GM20000 (cell line): Measurements from ENCODE around the gene FADD.
"Not testable (repeated sequence)": the region's sequence is repeated elsewhere in the genome, so short reads cannot be mapped to it uniquely, and the experiment has no call there.

Experiments used
- DNase-seq: peaks from one replicate; pipeline ENCODE4 v3.0.0; 2012; ENCODE audit warnings: low spot score
- TF ChIP-seq, protein P1 (sequence below): IDR thresholded peaks from 2 replicates; pipeline ENCODE4 v1.5.1; 2012; ENCODE audit warnings: mild to moderate bottlenecking, control low read depth; ENCODE audit errors: extremely low read depth, missing control alignments

The FADD gene

DNA sequence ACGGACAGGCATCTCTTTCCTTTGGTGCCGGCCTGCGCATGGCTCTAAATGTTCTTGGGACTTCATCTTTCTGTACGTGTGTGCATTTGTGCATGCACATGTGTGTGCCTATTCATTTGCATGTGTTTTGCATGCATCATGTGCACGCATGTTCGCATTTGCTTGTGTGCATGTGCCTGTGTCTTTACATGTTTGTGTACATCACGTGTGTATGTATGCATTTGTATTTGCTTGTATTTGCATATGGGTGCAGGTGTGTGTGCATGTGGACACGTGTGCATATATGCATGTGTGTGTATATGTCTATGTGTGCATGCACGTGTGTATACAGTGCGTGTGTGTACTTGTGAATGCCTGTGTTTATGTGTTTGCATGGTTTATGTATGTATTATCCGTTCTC, 13.5 kb upstream of the FADD start:
- TF ChIP-seq, protein P1, sequence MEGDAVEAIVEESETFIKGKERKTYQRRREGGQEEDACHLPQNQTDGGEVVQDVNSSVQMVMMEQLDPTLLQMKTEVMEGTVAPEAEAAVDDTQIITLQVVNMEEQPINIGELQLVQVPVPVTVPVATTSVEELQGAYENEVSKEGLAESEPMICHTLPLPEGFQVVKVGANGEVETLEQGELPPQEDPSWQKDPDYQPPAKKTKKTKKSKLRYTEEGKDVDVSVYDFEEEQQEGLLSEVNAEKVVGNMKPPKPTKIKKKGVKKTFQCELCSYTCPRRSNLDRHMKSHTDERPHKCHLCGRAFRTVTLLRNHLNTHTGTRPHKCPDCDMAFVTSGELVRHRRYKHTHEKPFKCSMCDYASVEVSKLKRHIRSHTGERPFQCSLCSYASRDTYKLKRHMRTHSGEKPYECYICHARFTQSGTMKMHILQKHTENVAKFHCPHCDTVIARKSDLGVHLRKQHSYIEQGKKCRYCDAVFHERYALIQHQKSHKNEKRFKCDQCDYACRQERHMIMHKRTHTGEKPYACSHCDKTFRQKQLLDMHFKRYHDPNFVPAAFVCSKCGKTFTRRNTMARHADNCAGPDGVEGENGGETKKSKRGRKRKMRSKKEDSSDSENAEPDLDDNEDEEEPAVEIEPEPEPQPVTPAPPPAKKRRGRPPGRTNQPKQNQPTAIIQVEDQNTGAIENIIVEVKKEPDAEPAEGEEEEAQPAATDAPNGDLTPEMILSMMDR, result no peak
- no peak for DNase-seq

DNA sequence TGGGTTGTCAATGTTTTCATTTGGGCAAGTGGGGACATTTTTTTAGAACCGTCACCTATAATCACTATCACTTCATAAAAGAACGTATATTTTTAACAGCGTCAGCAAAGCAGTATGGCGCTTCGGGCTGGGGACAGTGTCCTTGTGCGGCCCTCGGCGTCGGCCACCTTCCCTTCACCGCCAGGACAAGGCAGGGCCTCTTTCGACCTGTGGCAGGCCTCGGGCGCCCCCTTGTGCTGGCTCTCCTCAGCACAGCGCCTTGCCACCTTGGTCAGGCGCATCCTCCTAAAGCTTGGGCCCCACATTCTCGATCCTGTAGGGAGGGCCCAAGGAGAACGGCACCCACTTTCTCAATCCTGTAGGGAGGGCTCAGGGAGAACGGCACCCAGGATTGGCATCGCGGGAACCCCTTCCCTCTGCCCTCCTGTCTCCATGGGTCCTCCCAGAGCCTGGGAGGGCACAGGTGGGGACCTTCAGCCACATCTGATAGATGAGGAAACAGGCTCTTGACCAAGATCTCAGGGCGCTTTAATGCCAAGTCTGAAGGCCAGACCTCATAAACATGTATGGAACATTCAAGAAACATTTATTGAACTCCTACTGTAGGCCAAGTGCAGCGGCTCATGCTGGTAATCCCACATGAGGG, 11.5 kb upstream of the FADD start:
- TF ChIP-seq, protein P1, result peak; percentile 69
- peak; percentile 76 for DNase-seq

DNA sequence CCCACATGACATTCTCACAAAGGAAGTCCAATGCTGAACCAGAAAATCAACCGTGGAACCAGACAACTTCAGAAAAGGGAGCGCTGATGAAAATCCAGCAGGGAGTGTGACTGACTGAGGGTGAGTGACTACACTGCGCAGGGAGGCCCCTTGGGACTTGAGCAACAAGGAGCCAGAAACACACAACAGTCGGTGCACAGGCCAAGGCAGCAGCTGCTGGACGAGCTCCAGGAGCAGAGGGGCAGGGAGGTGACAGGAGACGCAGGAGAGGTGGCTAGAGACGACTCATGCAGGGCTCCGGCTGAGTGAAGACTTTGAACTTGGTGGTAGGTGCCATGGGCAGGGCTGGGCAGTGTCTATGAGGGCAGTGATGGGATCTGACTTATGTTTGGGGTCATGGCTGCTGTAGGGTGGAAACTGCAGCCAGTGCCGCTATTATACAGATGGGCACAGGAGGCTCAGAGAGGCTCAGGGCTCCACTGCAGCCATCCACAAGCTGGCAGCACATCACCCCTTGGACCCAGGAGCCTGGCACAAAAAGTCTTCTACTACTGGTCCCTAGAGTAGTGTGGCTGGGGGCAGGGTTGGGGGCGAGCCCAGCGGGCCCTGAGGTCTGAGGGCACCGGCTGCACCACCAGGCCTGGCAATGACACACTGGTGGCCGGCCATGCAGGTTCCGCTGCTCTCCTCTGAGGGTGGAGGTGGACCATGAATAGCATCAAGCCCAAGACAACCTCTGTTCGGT, 10.3 kb upstream of the FADD start:
- TF ChIP-seq, protein P1, result no peak
- DNase-seq, result no peak

DNA sequence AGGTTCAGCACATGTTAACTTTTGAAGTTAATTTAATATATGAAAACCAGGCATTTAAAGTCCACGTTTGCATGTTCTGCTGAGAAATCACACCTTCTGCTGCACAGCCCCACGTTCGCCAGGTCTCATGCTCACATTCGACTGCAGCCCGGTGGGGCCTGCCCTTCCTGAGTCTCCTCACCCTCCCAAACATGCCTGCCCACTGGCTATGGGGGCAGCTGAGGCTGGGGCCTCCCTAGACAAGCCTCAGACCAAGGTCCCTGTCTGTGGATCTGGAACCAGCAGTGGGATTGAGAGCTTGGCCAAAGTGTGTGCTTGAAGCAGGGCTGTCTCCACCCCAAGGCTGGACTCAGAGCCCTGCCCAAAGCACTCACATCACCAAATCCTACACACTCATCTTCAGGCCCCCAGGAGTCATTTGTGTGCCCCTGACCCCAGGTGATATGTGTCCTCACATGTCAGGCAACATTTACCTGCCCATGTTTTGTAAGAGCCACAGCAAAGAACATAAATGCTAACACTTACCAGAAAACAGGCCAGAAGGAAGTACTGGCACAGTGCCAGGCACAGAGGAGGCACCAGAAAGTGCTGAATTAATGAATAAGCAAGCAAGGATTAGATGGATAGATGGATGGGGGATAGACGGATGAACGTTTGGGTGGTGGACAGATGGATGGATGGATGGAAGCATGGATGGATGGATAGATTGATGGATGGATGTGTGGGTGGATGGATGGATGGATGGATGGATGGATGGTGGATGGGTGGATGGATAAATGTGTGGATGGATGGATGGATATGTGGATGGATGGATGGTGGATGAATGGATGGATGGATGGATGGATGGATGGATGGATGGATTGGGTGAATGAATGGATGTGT, 9.4 kb upstream of the FADD start:
- TF ChIP-seq, protein P1, result no peak
- DNase-seq, result no peak

DNA sequence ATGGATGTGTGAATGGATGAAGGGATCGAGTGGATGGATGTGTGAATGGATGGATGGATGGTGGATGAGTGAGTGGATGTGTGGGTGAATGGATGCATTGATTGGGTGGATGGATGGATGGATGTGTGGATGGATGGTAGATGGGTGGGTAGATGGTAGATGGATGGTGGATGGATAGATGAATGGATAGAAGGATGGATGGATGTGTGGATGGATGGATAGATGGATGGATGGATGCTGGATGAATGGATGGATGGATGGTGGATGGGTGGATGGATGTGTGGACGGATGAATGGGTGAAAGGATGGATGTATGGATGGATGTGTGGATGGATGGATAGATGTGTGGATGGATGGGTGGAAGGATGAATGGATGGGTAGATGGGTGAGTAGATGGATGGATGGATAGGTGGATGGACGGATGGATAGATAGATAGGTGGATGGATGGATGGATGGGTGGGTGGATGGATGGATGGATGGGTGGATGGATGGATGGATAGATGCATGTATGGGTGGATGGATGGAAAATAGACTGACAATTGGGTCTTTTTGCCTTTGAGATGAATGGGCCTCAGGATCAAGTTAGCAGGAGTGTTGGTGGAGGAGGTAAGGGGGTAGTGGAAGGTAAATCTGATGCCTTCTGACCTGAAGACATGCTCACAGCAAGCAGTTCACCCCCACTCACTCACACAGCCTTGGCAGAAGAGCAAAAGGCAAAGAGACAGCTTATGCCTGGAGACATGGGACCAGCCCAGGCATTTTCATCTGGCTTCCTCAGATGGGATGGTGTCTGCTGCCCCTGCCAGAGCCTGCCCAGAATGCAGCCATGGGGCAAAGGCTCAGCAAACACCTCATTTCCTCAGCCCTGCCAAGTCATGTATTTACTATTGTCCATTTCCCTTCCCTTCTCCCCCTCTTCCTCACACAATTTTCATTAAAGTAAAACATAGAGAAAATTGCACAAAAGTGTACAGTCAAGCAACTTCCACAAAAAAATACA, 8.0 kb upstream of the FADD start:
- TF ChIP-seq, protein P1, result no peak

DNA sequence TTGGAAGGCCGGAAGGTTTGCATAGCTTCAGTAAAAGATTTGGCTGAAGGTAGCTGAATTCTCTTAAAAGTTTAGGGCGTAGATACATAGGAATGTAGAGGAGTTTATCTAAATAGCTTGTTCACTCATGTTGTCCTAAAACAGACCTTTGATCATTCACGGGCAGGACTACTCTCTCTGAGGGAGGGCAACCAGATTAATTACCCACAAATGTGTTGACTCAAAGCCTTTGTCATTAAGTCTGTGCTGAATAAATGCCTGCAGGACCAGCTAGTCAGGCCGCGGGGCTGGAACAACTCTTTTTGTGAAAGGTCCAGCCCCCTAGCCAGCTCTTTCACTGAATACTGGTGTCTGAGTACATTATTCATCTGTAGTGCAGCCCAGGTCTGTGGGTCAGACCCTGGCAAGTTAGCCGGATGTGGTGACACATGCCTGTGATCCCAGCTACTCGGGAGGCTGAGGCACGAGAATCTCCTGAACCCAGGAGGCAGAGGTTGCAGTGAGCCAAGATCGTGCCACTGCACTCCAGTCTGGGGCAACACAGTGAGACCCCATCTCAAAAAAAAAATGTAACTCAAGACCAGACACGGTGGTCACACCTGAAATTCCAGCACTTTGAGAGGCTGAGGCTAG, 2.8 kb upstream of the FADD start:
- TF ChIP-seq, protein P1, result no peak
- no peak for DNase-seq

More for the DNA sequence above, 8.0 kb upstream of the FADD start:
- DNase-seq, result no peak

DNA sequence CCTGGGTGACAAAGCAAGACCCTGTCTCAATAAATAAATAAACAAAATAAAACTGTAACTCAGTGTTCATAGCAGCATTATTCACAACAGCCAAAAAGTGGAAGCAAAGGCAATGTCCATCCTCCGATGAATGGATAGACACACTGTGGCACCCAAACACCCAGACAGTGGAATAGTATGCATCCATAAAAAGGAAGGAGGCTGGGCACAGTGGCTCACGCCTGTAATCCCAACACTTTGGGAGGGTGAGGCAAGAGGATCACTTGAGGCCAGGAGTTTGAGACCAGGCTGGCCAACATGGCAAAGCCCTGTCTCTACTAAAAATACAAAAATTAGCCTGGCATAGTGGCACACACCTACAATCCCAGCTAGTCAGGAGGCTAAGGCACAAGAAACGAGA, 2.0 kb upstream of the FADD start:
- DNase-seq, result not testable (repeated sequence)
